Measurements from ENCODE around the gene DLGAP1.

DNA sequence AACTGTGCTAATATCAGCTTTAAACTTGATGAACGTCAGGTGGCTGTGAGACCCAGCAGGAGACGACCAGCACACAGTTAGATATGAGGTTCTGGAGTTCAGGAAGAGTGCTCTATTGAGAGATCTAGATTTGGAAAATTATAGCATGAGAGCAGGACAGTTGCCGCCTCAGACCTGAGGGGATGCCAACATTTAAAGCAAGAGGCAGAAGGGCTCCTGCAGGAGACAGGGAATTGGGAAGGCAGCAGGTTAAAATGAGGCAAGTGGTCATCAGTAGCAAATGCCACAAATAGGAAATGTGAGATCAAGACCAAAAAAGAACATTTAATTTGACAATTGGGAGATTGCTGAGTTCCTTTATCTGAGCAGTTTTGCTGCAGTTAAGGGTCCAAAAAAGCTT is 533.3 kb downstream of the DLGAP1 start:
- no peak for TF ChIP-seq EZH2 (IDR thresholded peaks at IDR 0.05; ENCODE audit: insufficient read depth, poor library complexity, severe bottlenecking)
- no peak for TF ChIP-seq EZH2phosphoT487 (IDR thresholded peaks at IDR 0.05; ENCODE audit: insufficient read depth, low read depth)
